ENCODE data around the gene EIF4A2. TPM values are rescaled to one million over a fixed set of nuclear protein-coding genes. Genes with fewer than 3 reads are reported as not detected.

The EIF4A2 gene
- total and polyA plus RNA-seq, 10 of the 15 experiments (the other 5 are each of a cell fraction or from before 2014, with no cell fraction given): 154 to 680 (median 259) TPM

DNA sequence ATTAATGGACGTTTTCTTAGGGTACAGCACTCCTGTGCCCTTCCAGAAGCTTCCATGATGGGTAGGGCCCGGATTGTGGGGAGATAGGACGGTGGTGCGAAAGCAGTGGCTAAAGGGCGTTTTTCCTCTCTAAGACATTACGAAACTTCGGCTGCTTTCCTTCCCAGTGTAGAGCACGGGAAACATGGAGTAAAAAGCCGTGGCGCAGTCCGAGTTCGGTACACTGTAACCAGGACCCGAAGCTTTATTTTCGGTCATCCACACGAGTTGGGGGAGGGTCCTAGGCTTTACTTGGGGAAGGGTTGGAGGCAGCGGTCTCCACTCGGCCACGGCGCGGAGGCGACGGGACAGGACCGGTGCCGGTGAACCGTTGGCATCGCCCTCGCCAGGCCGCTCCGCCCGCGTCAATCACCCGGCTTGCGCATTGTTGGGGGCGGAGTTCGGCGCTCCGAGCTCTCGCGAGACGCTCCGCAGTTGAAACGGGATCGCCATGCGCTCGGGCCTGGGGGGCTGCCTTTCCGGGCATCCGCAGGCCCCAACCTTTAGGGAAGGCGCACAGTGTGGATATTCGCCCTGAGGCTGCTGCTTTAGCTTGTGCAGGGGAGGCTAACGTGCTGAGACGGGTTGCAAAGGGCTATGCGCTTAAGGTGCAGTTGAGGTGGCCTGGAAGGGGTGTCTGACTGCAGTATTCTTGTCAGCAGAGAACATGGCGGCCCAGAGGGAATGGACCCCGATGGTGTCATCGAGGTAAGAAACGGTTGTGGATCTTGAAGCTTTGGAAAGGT, 546 bp downstream of the EIF4A2 start (continued):
- TF ChIP-seq ZBTB11 (CRISPR knock-in tag; IDR thresholded peaks at IDR 0.05): peak; percentile 3; the same call in 1 of the 2 replicates
- TF ChIP-seq E4F1 (IDR thresholded peaks at IDR 0.05; ENCODE audit: borderline replicate concordance, partially characterized antibody): no peak
- no peak for TF ChIP-seq MYB (IDR thresholded peaks at IDR 0.05; ENCODE audit: borderline replicate concordance, low read depth, low read length)
- peak; percentile 83 for TF ChIP-seq MYC (IDR thresholded peaks at IDR 0.05; ENCODE audit: insufficient read depth, insufficient read length, insufficient replicate concordance, low read length, severe bottlenecking)
- TF ChIP-seq NFIC (IDR thresholded peaks at IDR 0.05; ENCODE audit: low read depth, low read length): 0 out of 2 replicates have a peak, but pooled peaks have one; percentile 2
- TF ChIP-seq SPI1 (IDR thresholded peaks at IDR 0.05; ENCODE audit: borderline replicate concordance, insufficient read depth, low read depth, low read length): no peak
- peak; percentile 79; the same call in 1 of the 2 replicates for TF ChIP-seq WRNIP1 (IDR thresholded peaks at IDR 0.05; ENCODE audit: borderline replicate concordance, low read depth, low read length)
- no peak for TF ChIP-seq STAT1 (conservative IDR thresholded peaks at IDR 0.05)
- TF ChIP-seq BCL3 (IDR thresholded peaks at IDR 0.05; ENCODE audit: borderline replicate concordance, insufficient read depth, low read depth, low read length, poor library complexity, severe bottlenecking): no peak
- no peak for TF ChIP-seq SIN3A (IDR thresholded peaks at IDR 0.05; ENCODE audit: low read depth, low read length)
- no peak for TF ChIP-seq YBX1 (IDR thresholded peaks at IDR 0.05)
- no peak for TF ChIP-seq RFX5 (IDR thresholded peaks at IDR 0.05; ENCODE audit: low read depth, low read length)
- no peak for TF ChIP-seq SMC3 (IDR thresholded peaks at IDR 0.05; ENCODE audit: borderline replicate concordance, low read length)
- TF ChIP-seq DPF2 (IDR thresholded peaks at IDR 0.05): peak; percentile 69
- TF ChIP-seq JUND (IDR thresholded peaks at IDR 0.05; ENCODE audit: low read depth, low read length): no peak
- TF ChIP-seq IKZF2 (IDR thresholded peaks at IDR 0.05): no peak
- TF ChIP-seq EGR1 (IDR thresholded peaks at IDR 0.05; ENCODE audit: borderline replicate concordance in 1 of 2, low read depth in 2 of 2, low read length in 2 of 2): 0 out of 3 replicates have a peak, but pooled peaks of 1 of the 2 experiments have one; percentile 3
- TF ChIP-seq SRF (IDR thresholded peaks at IDR 0.05; ENCODE audit: low read depth in 2 of 2, low read length in 2 of 2): no peak
- no peak for TF ChIP-seq EED (IDR thresholded peaks at IDR 0.05; ENCODE audit: low read depth)
- TF ChIP-seq NBN (IDR thresholded peaks at IDR 0.05): 0 out of 2 replicates have a peak, but pooled peaks have one; percentile 2
- no peak for TF ChIP-seq CEBPB (IDR thresholded peaks at IDR 0.05; ENCODE audit: borderline replicate concordance in 1 of 2, low read depth in 2 of 2, low read length in 2 of 2)
- TF ChIP-seq YY1 (IDR thresholded peaks at IDR 0.05; ENCODE audit: low read depth, low read length): peak; percentile 88
- no peak for TF ChIP-seq ZNF622 (IDR thresholded peaks at IDR 0.05)
- no peak for TF ChIP-seq JUNB (IDR thresholded peaks at IDR 0.05)

Data from GM12878 (cell line).